Hepatocyte (in vitro differentiated cells): ENCODE data around the gene CRISPLD2.

Experiments used
- CTCF ChIP-seq: fragments of 200-600 bp; sonication (generic); IDR thresholded peaks from 2 replicates; pipeline ENCODE4 v1.5.1; 2016; ENCODE audit warnings: antibody characterized with exemption, mild to moderate bottlenecking; ENCODE audit not compliant: poor library complexity
- EZH2 ChIP-seq: fragments of 200-600 bp; sonication (generic); IDR thresholded peaks from 2 replicates; pipeline ENCODE4 v1.6.1; 2016; ENCODE audit warnings: antibody characterized with exemption, mild to moderate bottlenecking, borderline replicate concordance

GRCh38 chr16:84914273-84914672 is 94.5 kb downstream of the CRISPLD2 start:
- TF ChIP-seq CTCF (no peak), EZH2 (no peak)
